IgD-negative memory B cell (primary cell): ENCODE measurements around the gene ARHGEF11. TPM values are rescaled to one million over a fixed set of nuclear protein-coding genes. Genes with fewer than 3 reads are reported as not detected.
A peak's percentile ranks its signal among the peaks of the same experiment; 100 is the strongest.

Source experiments
- H3K27ac Mint-ChIP-seq, 3 donors: one replicate each; pipeline ENCODE4 v1.8.0; 2020 to 2022; ENCODE audit warnings: mild to moderate bottlenecking in 3 of 3, mixed read lengths in 3 of 3, moderate library complexity in 1 of 3
- H3K27me3 Mint-ChIP-seq: one replicate; pipeline ENCODE4 v1.8.0; 2021; ENCODE audit warnings: mixed read lengths
- H3K36me3 Mint-ChIP-seq: one replicate; pipeline ENCODE4 v1.8.0; 2020; ENCODE audit warnings: mild to moderate bottlenecking, mixed read lengths
- H3K4me1 Mint-ChIP-seq, 3 donors: one replicate each; pipeline ENCODE4 v1.8.0; 2020 to 2022; ENCODE audit warnings: mixed read lengths in 3 of 3, mild to moderate bottlenecking in 1 of 3
- H3K4me3 Mint-ChIP-seq, 4 donors: one replicate each; pipeline ENCODE4 v1.8.0; 2020 to 2022; ENCODE audit warnings: mild to moderate bottlenecking in 4 of 4, mixed read lengths in 4 of 4, moderate library complexity in 3 of 4
- H3K9me3 Mint-ChIP-seq, 3 donors: one replicate each; pipeline ENCODE4 v1.8.0; 2020 to 2021; ENCODE audit warnings: mixed read lengths in 3 of 3, mild to moderate bottlenecking in 1 of 3
- polyA plus RNA-seq: library from polyadenylated mRNA; unstranded; fragments of 300-500 nt; fragmentation: Illumina TruSeq; gene quantifications from one replicate; pipeline ENCODE4 v1.2.3, GENCODE V29; 2021

The ARHGEF11 gene
- polyA plus RNA-seq, 1 donor from 2014 or later = 2.8 TPM

DNA sequence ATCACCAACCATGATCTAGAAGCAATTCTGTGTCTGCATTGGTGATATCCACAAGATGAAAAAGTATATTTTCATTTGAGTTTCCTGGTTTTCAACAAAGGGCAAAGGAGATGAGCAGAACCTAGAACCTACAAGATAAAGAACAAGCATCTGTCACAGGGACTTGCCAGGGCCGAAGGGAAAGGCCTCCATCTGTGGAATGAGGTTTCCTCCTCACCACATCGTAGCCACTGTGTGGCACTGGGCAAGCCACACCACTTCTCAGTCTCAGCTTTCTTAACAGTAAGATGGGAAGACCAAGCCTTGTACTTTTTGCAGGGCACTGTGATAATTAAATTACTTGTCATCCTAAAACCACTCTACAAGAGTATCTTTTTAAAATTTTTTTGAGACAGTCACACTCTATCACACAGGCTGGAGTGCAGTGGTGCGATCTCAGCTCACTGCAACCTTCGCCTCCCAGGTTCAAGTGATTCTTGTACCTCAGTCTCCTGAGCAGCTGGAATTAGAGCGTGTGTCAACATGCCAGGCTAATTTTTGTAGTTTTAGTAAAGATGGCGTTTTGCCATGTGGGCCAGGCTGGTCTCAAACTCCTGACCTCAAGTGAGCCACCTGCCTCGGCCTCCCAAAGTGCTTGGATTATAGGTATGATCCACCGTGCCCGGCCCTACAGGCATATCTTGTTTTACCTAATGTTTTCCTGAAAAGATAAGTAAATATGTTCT is 45.8 kb downstream of the ARHGEF11 start:
- Mint-ChIP-seq H3K27ac (no peak overlapping the region), H3K4me1 (no peaks in the 10 kb centered on the region), H3K36me3 (no peaks in the 10 kb centered on the region), H3K4me3 (no peak overlapping the region), H3K27me3 (peaks cover 18% of the 10 kb centered on the region), H3K9me3 (no peaks in the 10 kb centered on the region)

DNA sequence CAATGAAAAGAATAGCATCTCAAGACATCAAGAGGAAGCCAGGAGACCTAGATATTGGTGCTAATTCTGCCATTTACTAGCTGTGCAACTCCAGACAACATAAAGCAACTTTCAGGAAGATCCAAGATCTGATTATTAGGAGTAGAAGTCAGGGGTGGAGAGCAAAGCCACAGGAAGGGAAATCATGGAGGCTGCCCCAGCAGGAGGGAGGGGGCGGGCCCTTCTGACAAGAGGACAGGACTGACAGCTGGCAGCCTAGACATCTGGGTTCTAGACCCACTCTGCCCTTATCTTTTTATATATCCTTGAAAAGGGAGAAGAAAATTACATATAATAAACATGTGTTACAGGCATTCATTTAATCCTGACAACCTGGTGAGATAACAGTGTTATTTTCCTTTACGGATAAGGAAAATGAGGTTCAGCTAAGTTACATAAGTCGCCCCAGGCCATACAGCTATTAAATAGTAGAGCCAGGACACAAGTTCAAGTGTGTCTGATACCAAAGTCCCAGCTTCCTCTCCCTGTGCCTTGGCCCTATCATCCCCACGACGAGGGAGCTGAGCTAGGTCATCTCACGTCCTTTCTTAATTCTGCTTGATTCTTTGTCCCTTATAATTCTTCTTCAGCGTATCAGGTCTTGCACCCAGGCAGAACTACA is 46.6 kb downstream of the ARHGEF11 start:
- Mint-ChIP-seq H3K27ac (no peak overlapping the region), H3K27me3 (peaks cover 12% of the 10 kb centered on the region), H3K4me1 (no peaks in the 10 kb centered on the region), H3K9me3 (no peaks in the 10 kb centered on the region), H3K4me3 (no peak overlapping the region), H3K36me3 (no peaks in the 10 kb centered on the region)

DNA sequence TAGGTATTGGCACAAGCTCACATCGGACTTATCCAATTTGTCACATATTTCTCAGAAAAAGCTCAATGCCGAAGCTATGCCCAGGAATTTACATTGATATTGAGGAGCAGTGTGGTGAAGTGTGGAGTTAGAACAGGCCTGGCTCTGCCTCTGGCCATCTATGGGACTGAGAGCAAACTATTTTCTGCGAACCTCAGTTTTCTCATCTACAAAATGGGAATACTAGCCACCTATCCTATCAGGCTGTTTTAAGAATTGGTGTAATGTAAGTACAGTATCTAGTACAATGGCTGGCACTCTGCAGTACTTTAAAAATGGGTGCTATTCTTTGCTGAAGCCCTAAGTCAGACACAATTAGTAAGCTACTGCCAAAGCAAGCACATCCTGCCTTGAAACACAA is 47.2 kb downstream of the ARHGEF11 start:
- no peaks in the 10 kb centered on the region for H3K4me1 Mint-ChIP-seq
- H3K4me3 Mint-ChIP-seq = no peak overlapping the region
- no peaks in the 10 kb centered on the region for H3K9me3 Mint-ChIP-seq
- peaks cover 12% of the 10 kb centered on the region for H3K27me3 Mint-ChIP-seq
- H3K36me3 Mint-ChIP-seq = no peaks in the 10 kb centered on the region
- no peak overlapping the region for H3K27ac Mint-ChIP-seq

DNA sequence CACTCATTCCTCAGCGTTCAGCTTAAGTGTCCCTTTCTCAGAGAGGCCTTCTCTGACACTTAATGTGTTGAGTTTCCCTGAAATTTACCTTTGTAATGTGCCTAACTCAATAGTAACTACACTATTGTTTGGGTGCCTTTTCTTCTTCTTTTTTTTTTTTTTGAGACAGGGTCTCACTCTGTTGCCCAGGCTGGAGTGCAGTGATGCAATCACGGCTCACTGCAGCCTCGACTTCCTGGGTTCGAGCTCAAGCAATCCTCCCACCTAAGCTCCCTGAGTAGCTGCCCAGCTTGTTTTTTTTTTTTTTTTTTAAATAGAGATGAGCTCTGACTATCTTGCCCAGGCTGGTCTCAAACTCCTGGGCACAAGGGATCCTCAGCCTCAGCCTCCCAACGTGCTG is 50.1 kb downstream of the ARHGEF11 start:
- H3K27ac Mint-ChIP-seq = no peak overlapping the region
- no peaks in the 10 kb centered on the region for H3K36me3 Mint-ChIP-seq
- no peaks in the 10 kb centered on the region for H3K9me3 Mint-ChIP-seq
- H3K27me3 Mint-ChIP-seq = peaks cover 10% of the 10 kb centered on the region
- no peaks in the 10 kb centered on the region for H3K4me1 Mint-ChIP-seq
- no peak overlapping the region for H3K4me3 Mint-ChIP-seq

DNA sequence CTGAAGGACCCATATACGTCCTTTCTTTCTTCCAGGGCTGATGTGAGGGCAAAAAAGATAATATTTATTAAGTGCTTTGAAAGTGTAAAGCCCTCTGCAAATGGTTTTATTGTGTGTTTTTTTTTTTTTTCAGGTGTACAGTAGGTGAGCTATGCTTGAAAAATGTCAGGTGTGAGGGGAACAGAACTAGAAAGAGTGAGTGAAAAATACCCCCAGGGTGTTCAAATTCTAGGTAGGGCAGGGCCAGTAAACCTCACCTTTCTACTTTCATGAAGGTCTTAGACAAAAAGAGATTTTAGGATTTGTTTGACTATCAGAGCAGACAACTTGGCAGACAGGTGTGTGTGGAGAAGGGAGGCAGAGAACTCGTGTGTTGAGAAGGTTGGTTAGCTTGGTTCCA is 51.3 kb downstream of the ARHGEF11 start:
- no peak overlapping the region for H3K27ac Mint-ChIP-seq
- H3K27me3 Mint-ChIP-seq = peaks cover 10% of the 10 kb centered on the region
- no peak overlapping the region for H3K4me3 Mint-ChIP-seq
- H3K9me3 Mint-ChIP-seq = no peaks in the 10 kb centered on the region
- no peaks in the 10 kb centered on the region for H3K4me1 Mint-ChIP-seq
- no peaks in the 10 kb centered on the region for H3K36me3 Mint-ChIP-seq

DNA sequence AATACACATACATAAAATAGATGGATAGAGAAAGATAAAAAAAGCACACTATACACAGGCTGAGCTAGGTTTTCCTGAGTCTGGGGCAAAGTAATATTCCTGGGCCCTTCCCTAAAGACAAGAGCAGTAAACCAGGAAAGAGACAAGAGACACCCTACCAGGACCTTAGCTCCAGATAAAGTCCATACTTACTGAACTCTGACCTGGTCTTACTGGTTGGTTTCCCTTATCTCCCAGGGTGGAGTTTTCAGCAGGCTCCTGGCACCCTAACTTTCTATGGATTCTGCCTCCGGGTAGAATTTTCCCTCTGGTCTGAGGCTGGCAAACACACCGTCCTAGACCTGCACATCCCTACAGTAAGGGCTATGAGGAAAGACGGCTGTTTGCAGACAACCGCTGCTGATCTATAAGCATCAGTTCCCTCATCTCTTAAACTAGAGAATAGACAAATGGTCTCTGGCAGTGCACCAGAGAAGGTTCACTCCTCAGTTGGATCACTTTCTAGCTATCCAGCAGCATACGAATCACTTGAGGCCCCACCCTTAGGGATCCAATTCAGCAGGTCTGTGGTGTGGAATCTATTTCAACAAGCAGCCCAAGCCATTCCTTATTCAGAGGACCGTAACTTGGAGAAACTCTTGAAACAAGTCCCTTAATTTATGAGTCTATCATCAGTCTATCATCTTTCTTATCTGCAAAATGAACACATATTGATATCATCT is 52.0 kb downstream of the ARHGEF11 start:
- Mint-ChIP-seq H3K27me3 (peaks cover 10% of the 10 kb centered on the region), H3K4me3 (no peak overlapping the region), H3K9me3 (no peaks in the 10 kb centered on the region), H3K4me1 (no peaks in the 10 kb centered on the region), H3K27ac (no peak overlapping the region), H3K36me3 (no peaks in the 10 kb centered on the region)

DNA sequence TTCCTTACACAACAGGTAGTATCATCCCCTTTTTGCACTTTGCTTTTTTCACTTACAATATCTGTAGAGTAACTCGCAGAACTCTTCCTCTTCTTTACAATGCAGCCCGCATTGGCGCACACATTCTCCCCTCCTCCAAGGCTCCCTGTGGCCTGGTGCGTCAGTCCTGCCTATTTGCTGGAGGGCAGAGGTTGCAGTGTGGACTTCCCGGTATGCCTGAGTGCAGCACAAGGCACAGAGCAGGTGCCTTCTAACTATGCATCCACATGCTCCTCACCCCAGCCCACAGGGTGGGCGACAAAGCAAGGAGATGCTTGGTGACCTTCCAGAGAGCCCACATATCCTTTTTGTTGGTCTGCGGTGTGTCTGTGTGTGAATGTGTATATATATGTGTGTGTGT is 53.3 kb downstream of the ARHGEF11 start:
- Mint-ChIP-seq H3K4me3 (no peak overlapping the region), H3K4me1 (no peaks in the 10 kb centered on the region), H3K27ac (no peak overlapping the region), H3K36me3 (no peaks in the 10 kb centered on the region), H3K27me3 (peaks cover 15% of the 10 kb centered on the region), H3K9me3 (no peaks in the 10 kb centered on the region)

DNA sequence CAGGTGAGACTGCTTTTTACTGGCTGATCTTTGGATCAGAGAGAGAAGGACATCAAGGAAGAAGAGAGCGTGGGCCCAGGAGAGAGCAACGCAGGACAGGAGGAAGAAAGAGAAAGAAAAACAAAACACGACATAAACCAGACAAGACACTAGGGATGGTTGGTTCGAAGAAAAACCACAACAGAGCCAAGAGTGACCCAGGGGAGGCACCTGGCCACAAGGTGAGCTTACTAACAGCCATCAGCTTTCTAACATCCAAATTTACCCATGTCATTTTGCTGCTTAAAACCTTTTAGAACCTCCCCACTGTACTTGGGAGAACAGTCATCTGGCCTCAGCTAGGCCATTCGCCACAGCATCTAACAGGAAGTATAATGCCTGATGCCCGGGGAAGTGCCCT is 57.8 kb downstream of the ARHGEF11 start:
- H3K36me3 Mint-ChIP-seq = no peaks in the 10 kb centered on the region
- peaks cover 10% of the 10 kb centered on the region for H3K27me3 Mint-ChIP-seq
- no peak overlapping the region for H3K4me3 Mint-ChIP-seq
- H3K4me1 Mint-ChIP-seq = no peaks in the 10 kb centered on the region
- H3K9me3 Mint-ChIP-seq = no peaks in the 10 kb centered on the region
- no peak overlapping the region for H3K27ac Mint-ChIP-seq

DNA sequence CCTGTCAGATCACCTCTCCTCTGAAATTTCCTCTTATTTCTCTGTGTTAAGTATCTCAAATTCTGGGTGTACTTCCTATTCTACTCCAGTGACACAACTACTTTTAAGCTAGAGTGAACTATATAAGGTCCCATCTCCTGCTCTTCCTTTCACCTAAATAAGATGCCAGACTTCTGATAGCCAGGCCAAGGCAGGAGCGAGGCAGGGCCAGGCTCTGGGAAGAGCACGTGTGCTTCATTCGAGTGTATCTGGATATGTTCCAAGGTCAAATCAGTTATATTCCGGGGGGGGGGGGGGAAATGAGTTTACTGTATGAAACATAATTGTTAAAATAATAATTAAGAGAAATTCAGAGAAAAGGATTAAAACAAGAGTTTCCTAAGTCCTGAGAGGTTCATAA is 65.0 kb downstream of the ARHGEF11 start:
- Mint-ChIP-seq H3K27me3 (peaks cover 10% of the 10 kb centered on the region), H3K4me3 (no peak overlapping the region), H3K4me1 (no peaks in the 10 kb centered on the region), H3K9me3 (no peaks in the 10 kb centered on the region), H3K36me3 (peaks cover 3% of the 10 kb centered on the region), H3K27ac (no peak overlapping the region)

DNA sequence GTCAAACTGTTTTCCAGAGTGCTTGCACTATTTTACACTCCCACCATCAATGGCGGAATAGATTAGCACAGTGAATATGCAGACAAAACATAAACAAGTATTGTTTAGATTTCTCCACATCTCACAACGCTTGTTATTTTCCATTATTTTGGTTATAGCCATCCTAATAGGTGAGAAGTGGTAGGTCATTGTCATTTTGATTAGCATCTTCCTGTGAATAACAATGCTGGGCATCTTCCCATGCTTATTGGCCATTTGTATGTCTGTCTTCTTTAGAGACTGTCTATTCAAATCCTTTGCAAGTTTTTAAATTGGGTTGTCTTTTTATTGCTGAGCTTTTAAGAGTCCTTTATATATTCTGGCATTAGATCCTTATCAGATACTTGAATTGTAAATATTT is 70.5 kb downstream of the ARHGEF11 start:
- Mint-ChIP-seq H3K4me3 (no peak overlapping the region), H3K4me1 (peaks cover 0 to under 1% (median 0%) of the 10 kb centered on the region in 3 donors), H3K27me3 (peaks cover 14% of the 10 kb centered on the region), H3K36me3 (peaks cover 3% of the 10 kb centered on the region), H3K27ac (no peak overlapping the region), H3K9me3 (no peaks in the 10 kb centered on the region)

DNA sequence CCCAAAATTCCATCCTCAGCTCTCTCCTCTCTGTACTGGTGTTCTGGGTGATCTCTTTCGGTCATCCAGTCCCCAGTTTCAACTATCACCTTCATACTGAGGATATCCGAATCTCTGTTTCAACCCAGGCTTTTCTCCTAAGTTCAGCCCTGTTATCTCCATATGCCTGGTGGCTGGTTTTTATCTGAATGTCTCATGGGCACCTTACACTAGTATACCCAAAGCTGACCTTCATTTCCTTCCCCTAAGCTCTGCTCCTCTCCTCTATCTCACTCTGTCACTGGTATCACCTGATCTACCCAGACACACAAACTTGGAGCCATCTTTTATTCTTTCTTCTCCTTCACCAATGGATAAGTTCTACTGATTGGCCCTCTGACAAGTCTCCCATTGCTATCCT is 72.1 kb downstream of the ARHGEF11 start:
- H3K27me3 Mint-ChIP-seq = peaks cover 18% of the 10 kb centered on the region
- peaks cover 3% of the 10 kb centered on the region for H3K36me3 Mint-ChIP-seq
- no peaks in the 10 kb centered on the region for H3K9me3 Mint-ChIP-seq
- no peak overlapping the region for H3K27ac Mint-ChIP-seq
- H3K4me1 Mint-ChIP-seq = peaks cover 0 to 4% (median 0%) of the 10 kb centered on the region in 3 donors
- H3K4me3 Mint-ChIP-seq = no peak overlapping the region

DNA sequence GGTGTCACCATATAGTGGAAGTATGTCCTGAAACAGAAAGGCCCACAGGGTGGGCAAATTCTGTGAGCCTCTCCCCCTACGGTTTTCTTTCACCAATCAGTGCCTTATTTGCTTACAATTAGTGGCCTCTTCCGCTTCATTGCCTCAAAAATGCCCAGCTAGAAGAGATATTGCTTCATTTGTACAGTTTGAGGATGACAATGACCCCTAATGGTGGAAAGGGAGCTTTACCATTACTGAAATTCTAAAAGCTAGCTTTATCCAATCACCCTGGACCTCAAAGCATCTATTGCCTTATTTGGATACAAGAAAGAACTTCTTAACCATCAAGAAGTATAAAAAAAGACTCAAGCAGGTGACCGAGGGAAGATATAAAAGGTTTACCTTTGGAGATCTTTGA is 75.5 kb downstream of the ARHGEF11 start:
- H3K36me3 Mint-ChIP-seq = peaks cover 2% of the 10 kb centered on the region
- H3K4me3 Mint-ChIP-seq = no peak overlapping the region
- no peak overlapping the region for H3K27ac Mint-ChIP-seq
- H3K27me3 Mint-ChIP-seq = peaks cover 9% of the 10 kb centered on the region
- H3K9me3 Mint-ChIP-seq = no peaks in the 10 kb centered on the region
- H3K4me1 Mint-ChIP-seq = peaks cover 0 to 13% (median 0%) of the 10 kb centered on the region in 3 donors

DNA sequence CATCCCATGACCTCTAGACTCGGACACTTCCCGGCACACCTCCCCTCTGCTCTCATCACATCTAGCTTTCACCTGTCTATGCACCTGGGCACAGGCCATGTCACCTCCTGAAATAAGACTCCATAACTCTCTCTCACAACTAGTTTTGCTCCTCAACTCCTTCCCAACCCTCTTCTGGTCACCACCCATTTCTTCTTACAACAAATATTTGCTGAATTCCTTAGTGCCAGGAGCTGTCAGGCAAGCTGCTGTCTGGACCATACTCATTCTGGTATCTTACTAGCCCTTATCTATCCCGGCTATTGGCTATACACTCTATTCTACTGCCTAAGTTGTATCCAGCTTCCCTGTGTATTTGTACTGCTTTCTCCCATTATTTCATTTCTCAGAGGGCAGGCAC is 76.0 kb downstream of the ARHGEF11 start:
- H3K9me3 Mint-ChIP-seq = no peaks in the 10 kb centered on the region
- H3K36me3 Mint-ChIP-seq = peaks cover 2% of the 10 kb centered on the region
- peaks cover 9% of the 10 kb centered on the region for H3K27me3 Mint-ChIP-seq
- H3K27ac Mint-ChIP-seq = no peak overlapping the region
- no peak overlapping the region for H3K4me3 Mint-ChIP-seq
- peaks cover 0 to 14% (median 0%) of the 10 kb centered on the region in 3 donors for H3K4me1 Mint-ChIP-seq

DNA sequence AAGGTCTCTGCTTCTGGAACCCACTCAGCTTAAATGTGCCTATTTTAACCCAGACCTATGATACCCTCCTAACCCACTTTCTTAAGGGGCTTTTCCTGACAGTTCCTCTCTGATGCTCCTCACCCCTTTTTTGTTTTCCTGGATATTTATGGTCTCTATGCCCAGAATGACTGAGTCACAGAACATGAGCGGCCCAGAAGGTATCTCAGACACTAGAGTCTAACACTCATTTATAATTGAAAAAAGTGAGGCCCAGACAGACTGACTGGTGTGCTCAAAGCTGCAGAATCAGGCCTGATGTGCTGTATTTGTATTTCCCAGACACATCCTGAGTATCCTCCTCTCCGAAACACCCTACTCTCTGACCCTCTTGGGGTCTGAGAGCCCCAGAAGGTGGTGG is 81.1 kb downstream of the ARHGEF11 start:
- Mint-ChIP-seq H3K9me3 (peaks cover 2 to 5% (median 3%) of the 10 kb centered on the region in 3 donors), H3K4me3 (peak overlapping the region in 2 of 4 donors; percentile 1 to 25), H3K4me1 (peaks cover 12 to 31% (median 21%) of the 10 kb centered on the region in 3 donors), H3K27me3 (peaks cover 13% of the 10 kb centered on the region), H3K36me3 (peaks cover 2% of the 10 kb centered on the region), H3K27ac (no peak overlapping the region)

DNA sequence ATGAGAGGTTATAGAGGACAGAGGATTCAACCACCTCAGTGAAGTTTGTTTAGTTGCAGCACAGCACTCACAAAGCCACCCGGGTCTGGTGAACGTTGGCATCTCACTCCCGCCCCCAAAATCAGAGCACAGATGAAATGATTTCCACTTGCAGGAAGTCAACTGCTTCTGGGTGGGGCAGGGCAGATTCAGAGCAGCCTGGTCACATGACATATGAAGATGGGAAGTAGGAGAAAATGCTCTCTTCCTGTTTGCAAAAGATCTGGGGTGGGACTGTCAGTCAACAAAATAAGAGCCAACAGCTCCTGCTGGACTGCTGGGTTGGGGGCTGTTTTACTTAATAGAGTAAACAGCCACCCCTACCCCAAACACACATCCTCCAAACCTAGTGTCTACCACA is 81.9 kb downstream of the ARHGEF11 start:
- H3K27me3 Mint-ChIP-seq = peaks cover 11% of the 10 kb centered on the region
- H3K27ac Mint-ChIP-seq = peak overlapping the region in 1 of 3 donors; percentile 83
- peak overlapping the region; percentile 1 to 89 (median 76) for H3K4me3 Mint-ChIP-seq
- H3K9me3 Mint-ChIP-seq = peaks cover 2 to 5% (median 3%) of the 10 kb centered on the region in 3 donors
- H3K36me3 Mint-ChIP-seq = peaks cover 2% of the 10 kb centered on the region
- peaks cover 12 to 31% (median 21%) of the 10 kb centered on the region in 3 donors for H3K4me1 Mint-ChIP-seq
